SK-N-SH treated with all-trans-retinoic acid at 6 μM for 48 hours (cell line): ENCODE measurements around the gene ADARB2.
"Not testable (repeated sequence)": the region's sequence is repeated elsewhere in the genome, so short reads cannot be mapped to it uniquely, and the experiment has no call there.

ENCODE experiments used
- ATAC-seq: fragments of 200-7000 bp; cut with Tn5 transposase; 3 replicates; pipeline ENCODE4 v1.9.1; 2020; ENCODE audit warnings: mild to moderate bottlenecking, moderate library complexity
- ARNTL ChIP-seq: fragments of 450-650 bp; formaldehyde crosslinking; IDR thresholded peaks from 2 replicates; pipeline ENCODE4 v1.5.0; 2020; ENCODE audit warnings: low read depth, mild to moderate bottlenecking, moderate library complexity, borderline replicate concordance
- BACH2 ChIP-seq: fragments of 250-450 bp; sonication (Bioruptor Pico); IDR thresholded peaks from 2 replicates; pipeline ENCODE4 v1.9.0; 2021; ENCODE audit warnings: mild to moderate bottlenecking, borderline replicate concordance
- CSDC2 ChIP-seq: fragments of 250-450 bp; sonication (Bioruptor Pico); IDR thresholded peaks from 2 replicates; pipeline ENCODE4 v1.5.0; 2020; ENCODE audit warnings: mild to moderate bottlenecking, moderate library complexity
- CSRNP3 ChIP-seq: fragments of 250-450 bp; sonication (Bioruptor Pico); IDR thresholded peaks from 2 replicates; pipeline ENCODE4 v1.5.1; 2021; ENCODE audit warnings: mild to moderate bottlenecking, moderate library complexity
- ESRRG ChIP-seq: fragments of 250-450 bp; sonication (Bioruptor Pico); IDR thresholded peaks from 2 replicates; pipeline ENCODE4 v1.6.1; 2021; ENCODE audit warnings: mild to moderate bottlenecking
- GLIS3 ChIP-seq: fragments of 250-450 bp; sonication (Bioruptor Pico); IDR thresholded peaks from 2 replicates; pipeline ENCODE4 v1.5.0; 2020; ENCODE audit warnings: mild to moderate bottlenecking, moderate library complexity
- ISL1 ChIP-seq: fragments of 250-450 bp; sonication (Bioruptor Pico); IDR thresholded peaks from 2 replicates; pipeline ENCODE4 v2.1.2; 2022; ENCODE audit warnings: mild to moderate bottlenecking, moderate library complexity
- OSR1 ChIP-seq: fragments of 250-450 bp; sonication (Bioruptor Pico); IDR thresholded peaks from 2 replicates; pipeline ENCODE4 v1.8.0; 2022; ENCODE audit warnings: moderate library complexity, mild to moderate bottlenecking, inconsistent platforms
- PATZ1 ChIP-seq: fragments of 250-450 bp; sonication (Bioruptor Pico); IDR thresholded peaks from 2 replicates; pipeline ENCODE4 v1.8.0; 2020; ENCODE audit warnings: mild to moderate bottlenecking, moderate library complexity, borderline replicate concordance
- POU6F1 ChIP-seq: fragments of 250-450 bp; sonication (Bioruptor Pico); IDR thresholded peaks from 2 replicates; pipeline ENCODE4 v1.8.0; 2021; ENCODE audit warnings: low read depth, mild to moderate bottlenecking, moderate library complexity, borderline replicate concordance
- RARB ChIP-seq: fragments of 250-450 bp; sonication (Bioruptor Pico); IDR thresholded peaks from 2 replicates; pipeline ENCODE4 v1.8.0; 2021; ENCODE audit warnings: mild to moderate bottlenecking, moderate library complexity
- SNAI2 ChIP-seq: fragments of 250-450 bp; sonication (Bioruptor Pico); IDR thresholded peaks from 2 replicates; pipeline ENCODE4 v1.5.0; 2020; ENCODE audit warnings: mild to moderate bottlenecking, moderate library complexity
- TCF4 ChIP-seq: fragments of 250-450 bp; sonication (Bioruptor Pico); IDR thresholded peaks from 2 replicates; pipeline ENCODE4 v1.8.0; 2021; ENCODE audit warnings: mild to moderate bottlenecking, moderate library complexity, borderline replicate concordance
- TOX ChIP-seq: fragments of 250-450 bp; sonication (Bioruptor Pico); IDR thresholded peaks from 2 replicates; pipeline ENCODE4 v1.8.0; 2021; ENCODE audit warnings: mild to moderate bottlenecking, moderate library complexity, borderline replicate concordance
- TSHZ2 ChIP-seq: fragments of 250-450 bp; sonication (Bioruptor Pico); IDR thresholded peaks from 2 replicates; pipeline ENCODE4 v1.5.0; 2020; ENCODE audit warnings: mild to moderate bottlenecking, moderate library complexity
- ZC3H10 ChIP-seq: fragments of 250-450 bp; sonication (Bioruptor Pico); IDR thresholded peaks from 2 replicates; pipeline ENCODE4 v1.5.1; 2021; ENCODE audit warnings: mild to moderate bottlenecking, moderate library complexity
- ZFP3 ChIP-seq: fragments of 250-450 bp; sonication (Bioruptor Pico); IDR thresholded peaks from 2 replicates; pipeline ENCODE4 v1.5.0; 2020; ENCODE audit warnings: mild to moderate bottlenecking, moderate library complexity
- ZFP30 ChIP-seq: fragments of 450-650 bp; formaldehyde crosslinking; IDR thresholded peaks from 2 replicates; pipeline ENCODE4 v1.5.0; 2022; ENCODE audit warnings: mild to moderate bottlenecking, moderate library complexity
- ZNF565 ChIP-seq: fragments of 450-650 bp; formaldehyde crosslinking; conservative IDR thresholded peaks from 2 replicates; pipeline ENCODE4 v1.5.0; 2020; ENCODE audit warnings: low read depth, mild to moderate bottlenecking, moderate library complexity
- ZNF70 ChIP-seq: fragments of 450-650 bp; formaldehyde crosslinking; IDR thresholded peaks from 2 replicates; pipeline ENCODE4 v1.5.0; 2020; ENCODE audit warnings: mild to moderate bottlenecking, moderate library complexity
- ZNF8 ChIP-seq: fragments of 450-650 bp; formaldehyde crosslinking; IDR thresholded peaks from 2 replicates; pipeline ENCODE4 v1.5.0; 2020; ENCODE audit warnings: mild to moderate bottlenecking, moderate library complexity

The ADARB2 gene

GRCh38 chr10:1163204-1163660 is 574.1 kb downstream of the ADARB2 start:
- TF ChIP-seq TOX (no peak), GLIS3 (no peak), CSDC2 (CRISPR knock-in tag) (no peak)
- no peak for ATAC-seq

GRCh38 chr10:1162481-1163203 is 574.7 kb downstream of the ADARB2 start:
- TF ChIP-seq GLIS3 (no peak), ZFP3 (CRISPR knock-in tag) (no peak), ISL1 (CRISPR knock-in tag) (no peak)
- ATAC-seq = no peak

- not testable (repeated sequence) for ATAC-seq
Measured at GRCh38 chr10:1161315-1161673, 576.0 kb downstream of the ADARB2 start.

GRCh38 chr10:1160561-1161314 is 576.6 kb downstream of the ADARB2 start:
- TF ChIP-seq GLIS3 = no peak
- TF ChIP-seq ZFP3 (CRISPR knock-in tag) = no peak
- TF ChIP-seq ZFP30 (CRISPR knock-in tag) = no peak
- no peak for TF ChIP-seq CSRNP3 (CRISPR knock-in tag)
- no peak for TF ChIP-seq OSR1 (CRISPR knock-in tag)
- no peak for TF ChIP-seq BACH2
- no peak for TF ChIP-seq ZNF70 (CRISPR knock-in tag)
- TF ChIP-seq ISL1 (CRISPR knock-in tag) = no peak
- TF ChIP-seq TOX = no peak
- TF ChIP-seq ESRRG (CRISPR knock-in tag) = no peak
- TF ChIP-seq ZNF8 (CRISPR knock-in tag) = no peak
- no peak for ATAC-seq

GRCh38 chr10:1159131-1160061 is 577.9 kb downstream of the ADARB2 start:
- TF ChIP-seq TOX = no peak
- no peak for TF ChIP-seq PATZ1 (CRISPR knock-in tag)
- no peak for TF ChIP-seq CSRNP3 (CRISPR knock-in tag)
- no peak for TF ChIP-seq ZNF565 (CRISPR knock-in tag)
- no peak for TF ChIP-seq ARNTL
- TF ChIP-seq SNAI2 = no peak
- TF ChIP-seq ZNF8 (CRISPR knock-in tag) = no peak
- TF ChIP-seq BACH2 = no peak
- TF ChIP-seq ZFP3 (CRISPR knock-in tag) = no peak
- TF ChIP-seq ZC3H10 (CRISPR knock-in tag) = no peak
- TF ChIP-seq TCF4 (CRISPR knock-in tag) = no peak
- no peak for TF ChIP-seq ZNF70 (CRISPR knock-in tag)
- TF ChIP-seq ZFP30 (CRISPR knock-in tag) = no peak
- no peak for TF ChIP-seq RARB
- no peak for TF ChIP-seq ISL1 (CRISPR knock-in tag)
- TF ChIP-seq CSDC2 (CRISPR knock-in tag) = no peak
- TF ChIP-seq ESRRG (CRISPR knock-in tag) = no peak
- no peak for TF ChIP-seq TSHZ2 (CRISPR knock-in tag)
- TF ChIP-seq GLIS3 = no peak
- no peak for TF ChIP-seq POU6F1 (CRISPR knock-in tag)
- no peak for ATAC-seq

- ATAC-seq = not testable (repeated sequence)
Measured at GRCh38 chr10:1158536-1158935, 578.8 kb downstream of the ADARB2 start.
